BE2C (cell line): ENCODE measurements around the gene JUNB. TPM values are rescaled to one million over a fixed set of nuclear protein-coding genes. Genes with fewer than 3 reads are reported as not detected.
A peak's percentile ranks its signal among the peaks of the same experiment; 100 is the strongest.

Experiments used
- DNase-seq: peaks from one replicate; pipeline ENCODE4 v3.0.0-alpha.2; 2020
- H3K27me3 ChIP-seq: fragments of 250-450 bp; sonication (Bioruptor Pico); 2 replicates; pipeline ENCODE4 v1.5.1; 2020; ENCODE audit warnings: mild to moderate bottlenecking
- H3K36me3 ChIP-seq: fragments of 250-450 bp; sonication (Bioruptor Pico); 2 replicates; pipeline ENCODE4 v1.5.1; 2020; ENCODE audit warnings: mild to moderate bottlenecking
- H3K4me1 ChIP-seq: fragments of 250-450 bp; sonication (Bioruptor Pico); 2 replicates; pipeline ENCODE4 v1.5.1; 2020
- H3K4me3 ChIP-seq: 2 replicates; pipeline ENCODE4 v1.5.1; 2011; ENCODE audit warnings: low read depth, low read length
- H3K9me3 ChIP-seq: fragments of 250-450 bp; sonication (Bioruptor Pico); 2 replicates; pipeline ENCODE4 v1.5.1; 2020
- CTCF ChIP-seq: IDR thresholded peaks from 2 replicates; pipeline ENCODE4 v1.5.1; 2012; ENCODE audit warnings: mild to moderate bottlenecking, low read depth, low read length
- polyA plus RNA-seq: library from polyadenylated mRNA; unstranded; fragments of >200 nt; gene quantifications from one replicate; pipeline ENCODE4 v1.2.1, GENCODE V29; 2012; ENCODE audit warnings: low read depth, missing spikeins; ENCODE audit not compliant: insufficient read length, insufficient read depth

Gene JUNB
- 179 TPM for polyA plus RNA-seq

DNA sequence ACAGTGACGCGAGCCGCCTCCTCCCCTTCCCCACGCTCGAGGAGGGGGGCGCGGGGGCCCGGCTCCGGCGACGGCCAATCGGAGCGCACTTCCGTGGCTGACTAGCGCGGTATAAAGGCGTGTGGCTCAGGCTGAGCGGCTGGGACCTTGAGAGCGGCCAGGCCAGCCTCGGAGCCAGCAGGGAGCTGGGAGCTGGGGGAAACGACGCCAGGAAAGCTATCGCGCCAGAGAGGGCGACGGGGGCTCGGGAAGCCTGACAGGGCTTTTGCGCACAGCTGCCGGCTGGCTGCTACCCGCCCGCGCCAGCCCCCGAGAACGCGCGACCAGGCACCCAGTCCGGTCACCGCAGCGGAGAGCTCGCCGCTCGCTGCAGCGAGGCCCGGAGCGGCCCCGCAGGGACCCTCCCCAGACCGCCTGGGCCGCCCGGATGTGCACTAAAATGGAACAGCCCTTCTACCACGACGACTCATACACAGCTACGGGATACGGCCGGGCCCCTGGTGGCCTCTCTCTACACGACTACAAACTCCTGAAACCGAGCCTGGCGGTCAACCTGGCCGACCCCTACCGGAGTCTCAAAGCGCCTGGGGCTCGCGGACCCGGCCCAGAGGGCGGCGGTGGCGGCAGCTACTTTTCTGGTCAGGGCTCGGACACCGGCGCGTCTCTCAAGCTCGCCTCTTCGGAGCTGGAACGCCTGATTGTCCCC lies at the start of gene JUNB:
Gene JUNB (plus strand): TSS at position 142 of the 706 bp plus-strand sequence. CDS start 286 bp downstream, at position 428.
- no peak for TF ChIP-seq CTCF
- Histone ChIP-seq H3K36me3 (no peaks in the 10 kb centered on the region; the same call in 1 of the 2 replicates), H3K4me1 (peaks cover 27% of the 10 kb centered on the region), H3K4me3 (peak within 1 kb of the TSS; percentile 89), H3K27me3 (no peaks in the 10 kb centered on the region), H3K9me3 (no peaks in the 10 kb centered on the region)
- peak; percentile 98 for DNase-seq

DNA sequence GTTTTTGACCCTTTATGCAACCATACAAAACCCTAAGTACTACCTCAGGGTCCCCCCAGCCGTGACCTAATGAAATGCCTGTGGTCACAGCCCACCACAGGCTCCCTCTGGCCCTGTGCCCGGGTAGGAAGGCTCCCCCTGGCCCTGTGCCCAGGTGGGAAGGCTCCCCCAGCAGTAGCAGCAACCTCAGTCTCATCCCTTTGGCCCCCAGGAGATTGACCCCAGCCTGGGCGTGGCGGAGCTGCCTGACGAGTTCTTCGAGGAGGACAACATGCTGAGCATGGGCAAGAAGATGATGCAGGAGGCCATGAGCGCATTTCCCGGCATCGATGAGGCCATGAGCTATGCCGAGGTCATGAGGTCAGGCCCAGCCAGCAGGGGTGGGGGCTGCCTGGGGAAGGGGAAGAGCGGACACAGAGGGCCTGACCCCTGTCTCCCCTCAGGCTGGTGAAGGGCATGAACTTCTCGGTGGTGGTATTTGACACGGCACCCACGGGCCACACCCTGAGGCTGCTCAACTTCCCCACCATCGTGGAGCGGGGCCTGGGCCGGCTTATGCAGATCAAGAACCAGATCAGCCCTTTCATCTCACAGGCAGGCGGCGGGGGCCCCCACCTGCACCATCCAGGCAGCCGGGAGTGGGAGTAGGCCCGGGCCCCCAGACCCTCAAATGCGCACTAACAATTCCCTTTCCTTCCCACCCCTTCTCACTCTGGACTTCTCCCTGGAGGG lies 46.0 kb upstream of the JUNB start:
- Histone ChIP-seq H3K36me3 (peaks cover 28% of the 10 kb centered on the region), H3K4me1 (no peaks in the 10 kb centered on the region), H3K4me3 (no peak overlapping the region), H3K27me3 (peaks cover 10% of the 10 kb centered on the region), H3K9me3 (no peaks in the 10 kb centered on the region)
- no peak for DNase-seq
- TF ChIP-seq CTCF = no peak

- no peaks in the 10 kb centered on the region for H3K4me1 ChIP-seq
- TF ChIP-seq CTCF = no peak
Measured at GRCh38 chr19:12748489-12748888, 42.8 kb upstream of the JUNB start.

DNA sequence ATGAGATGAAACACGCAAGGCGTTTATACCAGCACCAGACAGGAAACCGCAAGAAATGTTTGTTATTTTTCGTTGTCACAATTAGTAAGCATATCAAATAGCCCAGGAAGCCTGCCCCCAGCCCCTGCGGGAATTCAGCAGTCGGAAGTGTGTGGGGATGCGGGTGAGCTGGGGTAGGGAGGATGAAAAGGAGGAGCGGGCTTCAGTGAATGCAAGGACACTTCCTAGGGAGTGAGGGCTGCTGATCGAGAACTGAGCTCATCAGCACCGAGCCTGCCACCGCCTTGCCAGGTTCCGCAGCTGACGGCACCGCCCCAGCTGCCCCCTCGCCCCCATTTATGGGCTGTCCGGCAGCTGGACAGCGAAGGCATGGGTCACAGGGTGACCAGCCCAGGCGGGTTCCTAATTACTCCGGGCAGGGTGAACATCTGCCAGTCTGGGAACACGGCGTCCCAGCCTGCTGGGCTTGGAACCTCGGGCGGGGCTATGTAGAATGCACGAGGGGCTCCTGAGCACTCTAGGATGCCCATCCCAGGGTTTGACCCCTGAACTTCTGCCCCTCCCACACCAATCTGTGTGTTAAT lies 41.3 kb upstream of the JUNB start:
- DNase-seq = no peak
- H3K4me1 ChIP-seq = no peaks in the 10 kb centered on the region
- peaks cover 53% of the 10 kb centered on the region for H3K27me3 ChIP-seq
- H3K36me3 ChIP-seq = peaks cover 20% of the 10 kb centered on the region
- H3K9me3 ChIP-seq = no peaks in the 10 kb centered on the region
- H3K4me3 ChIP-seq = no peak overlapping the region
- TF ChIP-seq CTCF = no peak

More at GRCh38 chr19:12748489-12748888, 42.8 kb upstream of the JUNB start:
- DNase-seq = no peak
- Histone ChIP-seq H3K4me3 (no peak overlapping the region), H3K9me3 (no peaks in the 10 kb centered on the region), H3K36me3 (peaks cover 28% of the 10 kb centered on the region), H3K27me3 (peaks cover 40% of the 10 kb centered on the region)

DNA sequence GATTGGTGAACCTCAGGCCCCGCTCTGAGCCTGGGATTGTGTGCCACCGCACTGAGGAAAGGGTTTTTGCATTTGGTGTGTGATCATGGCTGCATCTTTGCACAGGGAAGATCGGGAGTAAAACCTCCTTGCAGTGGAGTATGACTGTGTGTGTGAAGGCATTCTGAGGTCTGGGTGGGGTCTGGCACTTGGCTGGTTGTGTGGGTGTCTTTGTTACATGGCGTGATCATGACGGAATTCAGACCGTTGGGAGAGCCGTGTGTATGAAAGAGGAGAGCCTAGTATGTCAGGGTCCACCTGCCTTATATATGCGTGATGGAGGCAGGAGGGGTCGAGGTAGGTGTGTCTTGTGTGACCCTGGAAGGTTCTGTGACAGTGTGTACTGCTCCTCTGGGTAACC lies 40.4 kb upstream of the JUNB start:
- Histone ChIP-seq H3K4me1 (no peaks in the 10 kb centered on the region), H3K36me3 (peaks cover 13% of the 10 kb centered on the region), H3K9me3 (no peaks in the 10 kb centered on the region), H3K27me3 (peaks cover 58% of the 10 kb centered on the region), H3K4me3 (no peak overlapping the region)
- no peak for TF ChIP-seq CTCF
- no peak for DNase-seq

DNA sequence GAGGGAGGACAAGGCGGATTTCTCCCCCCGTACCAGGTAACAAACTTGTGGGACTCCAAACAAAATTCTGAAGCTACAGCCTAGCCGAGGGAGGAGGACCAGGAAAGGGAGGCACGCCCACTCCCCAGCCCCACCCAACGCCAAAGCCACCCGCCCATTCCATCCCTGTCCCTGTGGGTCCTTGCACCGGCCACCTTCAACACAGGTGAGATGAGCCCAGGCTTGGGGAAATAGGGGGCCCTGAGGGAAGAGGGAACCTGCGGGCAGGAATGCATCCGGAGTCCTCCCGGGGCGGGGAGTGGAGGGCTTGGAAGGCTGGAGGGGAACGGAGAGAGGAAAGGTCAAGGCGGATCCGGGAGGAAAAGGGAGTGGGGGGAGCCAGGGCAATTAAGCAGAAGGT lies 39.7 kb upstream of the JUNB start, which contains the start of gene BEST2:
Gene BEST2 (plus strand): TSS at position 157 of the 400 bp plus-strand sequence. CDS start 802 bp downstream, outside the sequence.
- no peak for TF ChIP-seq CTCF
- Histone ChIP-seq H3K4me1 (no peaks in the 10 kb centered on the region), H3K9me3 (no peaks in the 10 kb centered on the region), H3K36me3 (peaks cover 6% of the 10 kb centered on the region), H3K27me3 (peaks cover 58% of the 10 kb centered on the region), H3K4me3 (no peak within 1 kb of the TSS)
- DNase-seq = no peak
